NCI-H1694 (cell line): ENCODE measurements around the gene ITGA2B.
"Not testable (repeated sequence)": the region's sequence is repeated elsewhere in the genome, so short reads cannot be mapped to it uniquely, and the experiment has no call there.

ENCODE experiments used
- DNase-seq: peaks from one replicate; lab custom pipeline; 2025; lab: John Stamatoyannopoulos, UW

ITGA2B gene

GRCh38 chr17:44389281-44389680, at the start of gene ITGA2B:
Gene ITGA2B, minus strand, starts transcription at chr17:44389649. Its CDS starts 176 bp downstream, at chr17:44389473.
- no peak for DNase-seq

GRCh38 chr17:44439168-44439567, 49.7 kb upstream of the ITGA2B start:
- no peak for DNase-seq

DNA sequence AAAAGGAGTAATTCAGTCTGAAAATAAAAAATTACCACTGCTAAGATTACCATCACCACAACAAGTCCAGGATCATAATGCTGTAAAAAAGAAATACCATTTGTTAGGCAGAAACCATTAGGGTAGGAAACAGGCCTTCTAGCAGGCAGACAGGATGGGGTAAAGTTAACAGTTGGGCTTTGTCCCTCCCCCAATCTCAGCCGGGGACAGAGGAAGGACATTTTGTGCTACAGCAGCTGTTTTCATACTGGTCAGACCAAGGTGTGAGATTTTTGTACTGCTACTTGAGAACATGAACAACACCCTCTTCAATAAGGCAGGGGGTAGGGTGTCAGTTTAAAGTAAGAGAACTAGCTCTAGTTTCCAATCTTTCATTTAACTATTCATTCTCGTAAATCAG, 49.2 kb upstream of the ITGA2B start:
- DNase-seq: no peak

DNA sequence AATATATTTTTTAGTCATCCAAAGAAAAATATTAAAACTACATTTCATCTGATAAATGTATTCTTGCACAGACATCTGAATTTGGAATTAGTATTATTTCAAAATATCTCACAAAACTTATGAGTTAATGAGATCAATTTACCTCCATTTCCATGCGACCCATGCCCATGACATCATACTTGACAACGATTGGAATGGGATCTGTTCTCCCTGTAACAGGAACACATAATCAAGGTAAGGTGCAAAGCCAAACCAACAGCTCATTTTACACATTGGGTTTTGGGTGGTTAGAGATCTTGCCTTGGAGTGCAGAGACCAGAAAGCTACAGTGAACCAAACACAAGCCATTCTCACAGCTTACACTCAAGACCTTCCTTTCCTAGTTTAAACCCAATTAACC, 46.9 kb upstream of the ITGA2B start:
- DNase-seq: no peak

GRCh38 chr17:44432254-44433157, 43.1 kb upstream of the ITGA2B start:
- DNase-seq: no peak

DNA sequence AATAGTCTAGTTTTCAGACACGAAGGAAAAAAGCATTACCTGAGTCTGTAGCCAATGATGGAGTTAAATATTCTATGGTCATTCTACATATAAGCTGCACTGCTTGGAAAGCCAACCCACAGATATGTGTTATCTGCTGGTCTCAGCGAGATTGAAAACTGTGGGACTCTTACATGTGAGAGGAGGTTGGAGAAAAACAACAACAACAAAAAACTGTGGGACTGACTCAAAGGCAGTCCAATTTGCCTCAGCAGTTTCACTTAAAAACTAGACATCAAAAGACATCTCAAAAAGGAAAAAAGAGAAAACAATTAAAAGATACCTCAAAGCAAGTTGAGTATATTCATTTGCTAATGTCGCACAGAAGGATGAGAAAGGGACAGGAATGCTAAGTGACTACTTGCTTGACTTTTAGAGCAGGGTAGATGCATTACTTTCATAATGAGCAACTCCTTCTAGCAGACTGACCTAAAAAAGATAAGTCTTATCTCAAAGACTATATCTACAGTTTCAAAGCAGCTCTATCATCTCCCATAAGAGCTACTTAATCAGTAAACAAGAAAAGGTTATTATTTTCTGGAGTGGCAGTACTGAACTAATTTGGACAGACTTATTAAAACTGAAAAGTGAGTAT, 35.5 kb upstream of the ITGA2B start:
- no peak for DNase-seq

DNA sequence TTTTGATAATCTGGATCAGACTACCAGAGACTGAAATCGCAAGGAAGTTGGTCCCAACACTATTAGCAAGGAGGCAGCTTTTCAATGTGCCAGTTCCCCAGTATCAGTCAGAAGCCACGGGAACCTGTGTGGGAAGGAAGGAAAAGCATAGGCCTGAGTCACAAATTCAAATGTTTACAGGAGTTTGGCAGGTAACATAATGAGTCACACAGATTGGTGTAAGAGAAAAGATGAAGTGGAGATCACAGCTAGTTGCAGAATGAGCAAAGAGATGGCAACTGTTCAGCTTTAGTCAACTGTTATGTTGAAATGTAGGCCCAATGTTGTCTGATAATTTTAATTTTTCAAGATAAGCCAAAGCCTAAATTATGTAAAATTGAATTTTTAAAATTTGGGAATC, 28.1 kb upstream of the ITGA2B start:
- DNase-seq: no peak

DNA sequence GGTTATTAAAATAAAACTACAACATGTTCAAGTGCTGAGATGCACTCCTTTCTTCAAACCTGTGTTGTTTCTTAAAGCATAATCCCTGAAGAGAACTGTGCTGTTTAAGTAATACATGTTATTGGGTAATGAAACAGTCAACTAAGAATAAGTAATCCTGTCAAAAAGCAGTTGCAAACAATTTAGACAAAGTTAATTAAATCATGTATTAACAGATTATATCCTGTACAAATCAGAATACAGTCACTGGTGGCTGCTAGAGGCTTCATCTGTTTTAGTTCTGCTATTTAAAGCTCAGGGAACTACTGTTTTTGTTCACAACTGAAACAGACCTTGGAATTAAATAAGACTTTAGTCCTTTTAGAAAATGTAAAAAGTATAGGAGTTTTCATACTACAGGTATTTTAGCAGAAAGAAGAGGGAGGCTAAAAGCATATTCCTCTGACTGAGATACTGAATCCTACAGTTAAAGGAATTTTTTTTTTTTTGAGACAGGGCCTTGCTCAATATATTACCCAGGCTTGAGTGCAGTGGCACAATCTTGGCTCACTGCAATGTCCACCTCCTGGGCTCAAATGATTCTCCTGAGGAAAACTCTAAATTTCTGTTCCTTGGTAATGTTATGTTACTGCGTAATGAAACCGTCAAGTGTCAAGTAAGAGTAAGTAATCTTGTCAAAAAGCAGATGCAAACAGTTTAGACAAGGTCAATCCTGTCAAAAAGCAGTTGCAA, 27.3 kb upstream of the ITGA2B start:
- no peak for DNase-seq

- no peak for DNase-seq
Observed at GRCh38 chr17:44414394-44415155, 25.1 kb upstream of the ITGA2B start.

- DNase-seq: no peak
Observed at GRCh38 chr17:44409309-44410028, 20.0 kb upstream of the ITGA2B start.

GRCh38 chr17:44408786-44409185, 19.3 kb upstream of the ITGA2B start:
- DNase-seq: no peak

- DNase-seq: no peak
Observed at GRCh38 chr17:44402564-44403172, 13.2 kb upstream of the ITGA2B start.

DNA sequence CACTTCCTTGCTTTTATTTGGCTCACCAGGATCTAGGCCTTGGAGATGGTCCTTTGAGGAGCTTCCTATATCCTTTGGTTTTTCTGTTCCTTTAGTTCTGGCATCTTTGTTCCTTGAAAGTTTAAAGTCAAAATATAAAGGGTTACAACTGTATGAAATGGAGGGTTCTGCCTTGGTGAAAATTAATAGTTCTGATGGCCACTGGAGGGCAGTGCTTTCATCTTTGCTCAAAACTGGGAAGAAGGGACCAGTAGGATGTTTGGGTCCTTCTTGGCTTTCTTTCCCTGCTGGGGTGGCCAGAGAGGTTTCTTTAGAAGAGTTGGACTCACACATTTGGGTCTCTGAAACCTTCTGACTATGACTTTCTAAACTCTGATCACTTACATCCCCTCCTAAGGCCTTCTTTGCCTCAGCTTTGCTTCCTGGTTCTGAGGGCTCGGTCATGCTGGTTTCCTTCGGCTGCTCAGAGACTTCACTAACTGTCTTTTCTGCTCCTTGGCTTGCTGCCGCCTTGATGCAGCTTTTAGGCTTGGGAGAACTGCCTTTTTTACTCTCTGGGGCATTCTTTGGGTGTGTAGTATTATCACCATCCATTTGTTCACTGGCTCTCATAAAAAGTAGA, 10.9 kb upstream of the ITGA2B start:
- DNase-seq: no peak

GRCh38 chr17:44398692-44399691, 9.5 kb upstream of the ITGA2B start:
- DNase-seq: no peak

DNA sequence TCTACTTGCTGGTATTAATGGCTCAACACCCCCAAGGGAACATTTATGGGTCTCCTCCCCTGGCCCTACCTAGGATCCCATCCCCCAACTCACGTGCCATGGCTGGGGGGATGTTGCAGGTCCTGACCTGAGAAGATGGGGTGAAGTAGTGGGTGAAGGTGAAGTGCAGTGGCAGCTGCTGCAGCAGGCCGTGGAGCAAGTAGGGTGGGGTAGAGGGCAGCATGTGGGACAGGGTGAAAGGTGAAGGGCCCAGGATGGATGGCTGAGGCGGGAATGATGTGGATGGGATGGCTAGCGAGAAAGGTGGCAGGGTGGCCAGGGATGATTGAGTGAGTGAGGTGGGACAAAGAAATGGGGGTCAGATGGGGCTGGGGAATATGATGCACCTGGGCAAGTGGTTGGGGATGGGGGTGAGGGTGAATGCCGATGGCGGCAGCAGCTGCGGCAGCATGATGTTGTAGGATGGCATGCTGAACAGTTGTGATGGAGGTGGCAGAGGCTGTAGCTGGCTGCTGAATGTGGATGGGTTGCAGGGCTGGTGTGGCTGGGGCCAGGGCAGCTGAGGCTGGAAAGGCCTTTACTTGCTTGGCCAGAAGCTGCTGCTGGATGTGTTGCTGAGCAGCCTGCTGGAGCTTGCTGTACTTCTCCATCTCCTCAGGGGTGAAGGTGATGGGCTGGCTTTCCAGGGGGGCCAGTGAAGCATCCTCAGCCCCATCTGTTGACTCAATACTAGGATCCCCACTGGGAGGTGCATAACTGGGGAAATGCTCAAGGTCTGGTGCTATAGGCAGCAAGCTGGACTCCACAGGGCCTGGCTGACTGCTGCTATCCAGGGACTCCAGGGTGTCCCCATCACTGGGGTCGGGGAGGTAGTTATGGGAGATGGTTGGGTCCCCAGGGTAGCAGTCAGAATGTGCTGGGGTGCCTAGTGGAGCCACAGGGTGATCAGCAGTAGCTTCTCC, 8.3 kb upstream of the ITGA2B start:
- no peak for DNase-seq

GRCh38 chr17:44396946-44397345, 7.5 kb upstream of the ITGA2B start:
- no peak for DNase-seq

- DNase-seq: no peak
Observed at GRCh38 chr17:44394833-44395232, 5.4 kb upstream of the ITGA2B start.

DNA sequence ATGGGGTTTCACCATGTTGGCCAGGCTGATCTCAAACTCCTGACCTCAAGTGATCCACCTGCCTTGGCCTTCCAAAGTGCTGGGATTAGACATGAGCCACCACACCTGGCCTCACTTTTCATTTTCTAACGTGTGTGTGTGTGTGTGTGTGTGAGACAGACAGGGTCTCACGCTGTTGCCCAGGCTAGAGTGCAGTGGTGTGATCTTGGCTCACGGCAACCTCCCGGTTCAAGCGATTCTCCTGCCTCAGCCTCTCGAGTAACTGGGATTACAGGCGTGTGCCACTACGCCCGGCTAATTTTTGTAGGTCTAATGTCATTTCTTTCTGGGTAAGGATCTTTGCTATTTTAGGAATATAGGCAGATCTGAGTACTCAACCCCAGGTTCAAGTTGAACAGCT, 4.7 kb upstream of the ITGA2B start:
- DNase-seq: not testable (repeated sequence)
